GM19452 (cell line): ENCODE measurements around the gene GARIN3.
"Not testable (repeated sequence)": the region's sequence is repeated elsewhere in the genome, so short reads cannot be mapped to it uniquely, and the experiment has no call there.

ENCODE experiments used
- ATAC-seq: cut with Tn5 transposase; IDR thresholded peaks from one replicate; pipeline ENCODE4 v1.9.1; 2021; ENCODE audit not compliant: unreplicated experiment

Gene GARIN3

GRCh38 chr5:157166214-157167213, at the start of gene GARIN3:
GARIN3 (minus strand) TSS chr5:157166264; CDS start chr5:157166168, 96 bp downstream.
- ATAC-seq = no peak

GRCh38 chr5:157215514-157216167, 49.6 kb upstream of the GARIN3 start:
- ATAC-seq = peak; percentile 31

GRCh38 chr5:157214861-157215513, 48.9 kb upstream of the GARIN3 start:
- peak; percentile 43 for ATAC-seq

- ATAC-seq = no peak
Measured at GRCh38 chr5:157214415-157214814, 48.4 kb upstream of the GARIN3 start.

GRCh38 chr5:157213527-157214243, 47.6 kb upstream of the GARIN3 start:
- no peak for ATAC-seq

- ATAC-seq = no peak
Measured at GRCh38 chr5:157212307-157212706, 46.2 kb upstream of the GARIN3 start.

- ATAC-seq = not testable (repeated sequence)
Measured at GRCh38 chr5:157210652-157211051, 44.6 kb upstream of the GARIN3 start.

- ATAC-seq = no peak
Measured at GRCh38 chr5:157205708-157206107, 39.6 kb upstream of the GARIN3 start.

GRCh38 chr5:157204765-157205164, 38.7 kb upstream of the GARIN3 start:
- ATAC-seq = no peak

- no peak for ATAC-seq
Measured at GRCh38 chr5:157203417-157203816, 37.4 kb upstream of the GARIN3 start.

- ATAC-seq = no peak
Measured at GRCh38 chr5:157201857-157202256, 35.8 kb upstream of the GARIN3 start.

GRCh38 chr5:157198277-157198986, 32.4 kb upstream of the GARIN3 start:
- no peak for ATAC-seq

GRCh38 chr5:157197086-157197485, 31.0 kb upstream of the GARIN3 start:
- ATAC-seq = no peak

- ATAC-seq = no peak
Measured at GRCh38 chr5:157196045-157196444, 30.0 kb upstream of the GARIN3 start.

GRCh38 chr5:157193699-157194424, 27.8 kb upstream of the GARIN3 start:
- no peak for ATAC-seq

GRCh38 chr5:157189223-157189622, 23.2 kb upstream of the GARIN3 start:
- no peak for ATAC-seq

GRCh38 chr5:157188270-157188669, 22.2 kb upstream of the GARIN3 start:
- no peak for ATAC-seq

GRCh38 chr5:157187046-157187754, 21.1 kb upstream of the GARIN3 start:
- ATAC-seq = no peak
